ENCODE results near the gene PHLDB3.

Gene PHLDB3

DNA sequence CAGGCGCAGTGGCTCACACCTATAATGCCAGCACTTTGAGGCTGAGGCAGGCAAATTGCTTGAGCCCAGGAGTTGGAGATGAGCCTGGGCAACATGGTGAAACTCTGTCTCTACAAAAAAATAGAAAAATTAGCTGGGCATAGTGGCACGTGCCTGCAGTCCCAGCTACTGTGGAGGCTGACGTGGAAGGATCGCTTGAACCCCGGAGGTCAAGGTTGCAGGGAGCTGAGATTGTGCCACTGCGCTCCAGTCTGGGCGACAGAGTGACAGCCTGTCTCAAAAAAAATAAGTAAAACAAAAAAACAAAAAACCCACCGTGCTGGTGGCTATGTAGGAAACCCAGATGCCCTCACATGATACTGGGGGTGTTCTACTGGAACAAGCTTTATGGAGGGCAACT lies 16.4 kb downstream of the PHLDB3 start:
- no peaks in the 10 kb centered on the region for H3F3A ChIP-seq (ENCODE audit: low read depth)
- H3K4me1 ChIP-seq (ENCODE audit: insufficient read depth, low read length, poor library complexity, severe bottlenecking), result no peaks in the 10 kb centered on the region
- no peaks in the 10 kb centered on the region for H3K9me3 ChIP-seq (ENCODE audit: insufficient read depth, low read depth, low read length)
- H3K79me2 ChIP-seq (ENCODE audit: insufficient read depth, low read length), result no peaks in the 10 kb centered on the region
- H3K36me3 ChIP-seq (ENCODE audit: insufficient read depth, low read length), result no peaks in the 10 kb centered on the region
- no peak overlapping the region for H3K9ac ChIP-seq (ENCODE audit: low read depth, low read length, poor library complexity, severe bottlenecking)
- H3K4me2 ChIP-seq (ENCODE audit: low read depth, low read length, poor library complexity, severe bottlenecking), result no peak overlapping the region
- no peaks in the 10 kb centered on the region for H3K27me3 ChIP-seq (ENCODE audit: insufficient read depth, low read length, poor library complexity, severe bottlenecking)
- H2AFZ ChIP-seq (ENCODE audit: low read length), result no peak overlapping the region
- H3K9me2 ChIP-seq (replicated peaks; ENCODE audit: low read depth, low read length), result no peaks in the 10 kb centered on the region
- no peak overlapping the region for H3K4me3 ChIP-seq (ENCODE audit: low read length, poor library complexity, severe bottlenecking)
- TF ChIP-seq EZH2phosphoT487 (IDR thresholded peaks at IDR 0.05; ENCODE audit: borderline replicate concordance) (no peak), CTCF (conservative IDR thresholded peaks at IDR 0.05; ENCODE audit: low read length) (no peak)
- H4K20me1 ChIP-seq (ENCODE audit: insufficient read depth, low read length, poor library complexity, severe bottlenecking), result no peaks in the 10 kb centered on the region

GRCh38 chr19:43486412-43486811 lies 18.1 kb downstream of the PHLDB3 start:
- no peak overlapping the region for H2AFZ ChIP-seq (ENCODE audit: low read length)
- H3K4me2 ChIP-seq (ENCODE audit: low read depth, low read length, poor library complexity, severe bottlenecking), result no peak overlapping the region

GRCh38 chr19:43485951-43486350 lies 18.6 kb downstream of the PHLDB3 start:
- H3K9me3 ChIP-seq (ENCODE audit: insufficient read depth, low read depth, low read length), result no peaks in the 10 kb centered on the region
- no peak overlapping the region for H2AFZ ChIP-seq (ENCODE audit: low read length)
- no peaks in the 10 kb centered on the region for H3K9me2 ChIP-seq (replicated peaks; ENCODE audit: low read depth, low read length)

More at GRCh38 chr19:43486412-43486811, 18.1 kb downstream of the PHLDB3 start:
- no peak overlapping the region for H3K4me3 ChIP-seq (ENCODE audit: low read length, poor library complexity, severe bottlenecking)
- no peaks in the 10 kb centered on the region for H3F3A ChIP-seq (ENCODE audit: low read depth)
- no peaks in the 10 kb centered on the region for H3K4me1 ChIP-seq (ENCODE audit: insufficient read depth, low read length, poor library complexity, severe bottlenecking)
- H3K9ac ChIP-seq (ENCODE audit: low read depth, low read length, poor library complexity, severe bottlenecking), result no peak overlapping the region
- H3K9me2 ChIP-seq (replicated peaks; ENCODE audit: low read depth, low read length), result no peaks in the 10 kb centered on the region
- H3K9me3 ChIP-seq (ENCODE audit: insufficient read depth, low read depth, low read length), result no peaks in the 10 kb centered on the region
- no peak for TF ChIP-seq EZH2phosphoT487 (IDR thresholded peaks at IDR 0.05; ENCODE audit: borderline replicate concordance)
- H3K27me3 ChIP-seq (ENCODE audit: insufficient read depth, low read length, poor library complexity, severe bottlenecking), result no peaks in the 10 kb centered on the region
- H3K79me2 ChIP-seq (ENCODE audit: insufficient read depth, low read length), result no peaks in the 10 kb centered on the region
- no peaks in the 10 kb centered on the region for H4K20me1 ChIP-seq (ENCODE audit: insufficient read depth, low read length, poor library complexity, severe bottlenecking)
- H3K36me3 ChIP-seq (ENCODE audit: insufficient read depth, low read length), result no peaks in the 10 kb centered on the region

More at GRCh38 chr19:43485951-43486350, 18.6 kb downstream of the PHLDB3 start:
- Histone ChIP-seq H3K36me3 (ENCODE audit: insufficient read depth, low read length) (no peaks in the 10 kb centered on the region), H3F3A (ENCODE audit: low read depth) (no peaks in the 10 kb centered on the region), H3K4me3 (ENCODE audit: low read length, poor library complexity, severe bottlenecking) (no peak overlapping the region), H3K4me1 (ENCODE audit: insufficient read depth, low read length, poor library complexity, severe bottlenecking) (no peaks in the 10 kb centered on the region), H3K9ac (ENCODE audit: low read depth, low read length, poor library complexity, severe bottlenecking) (no peak overlapping the region), H3K27me3 (ENCODE audit: insufficient read depth, low read length, poor library complexity, severe bottlenecking) (no peaks in the 10 kb centered on the region), H3K4me2 (ENCODE audit: low read depth, low read length, poor library complexity, severe bottlenecking) (no peak overlapping the region), H3K79me2 (ENCODE audit: insufficient read depth, low read length) (no peaks in the 10 kb centered on the region), H4K20me1 (ENCODE audit: insufficient read depth, low read length, poor library complexity, severe bottlenecking) (no peaks in the 10 kb centered on the region)
- TF ChIP-seq EZH2phosphoT487 (IDR thresholded peaks at IDR 0.05; ENCODE audit: borderline replicate concordance), result no peak
- no peak for TF ChIP-seq CTCF (conservative IDR thresholded peaks at IDR 0.05; ENCODE audit: low read length)

Measured in Loucy (cell line).